SK-N-MC (cell line): Measurements from ENCODE around the gene LRP6.

Source experiments
- DNase-seq: peaks from one replicate; pipeline ENCODE4 v3.0.0-alpha.2; 2011; ENCODE audit warnings: low read depth, low spot score
- H3K27ac ChIP-seq: fragments of 200-600 bp; sonication (generic); 2 replicates; pipeline ENCODE4 v1.5.1; 2016; ENCODE audit warnings: mixed run types
- H3K36me3 ChIP-seq: fragments of 200-600 bp; sonication (generic); 2 replicates; pipeline ENCODE4 v1.6.1; 2017; ENCODE audit warnings: antibody characterized with exemption, low read length, mixed read lengths; ENCODE audit not compliant: insufficient read depth
- H3K4me3 ChIP-seq: fragments of 200-600 bp; sonication (generic); 2 replicates; pipeline ENCODE4 v1.5.1; 2016
- H3K9ac ChIP-seq: fragments of 200-600 bp; sonication (generic); 2 replicates; pipeline ENCODE4 v1.8.0; 2017; ENCODE audit warnings: mixed run types, mixed read lengths; ENCODE audit not compliant: insufficient read length
- H3K9me3 ChIP-seq: fragments of 200-600 bp; sonication (generic); 2 replicates; pipeline ENCODE4 v1.6.1; 2017; ENCODE audit warnings: low read depth, mild to moderate bottlenecking, antibody characterized with exemption, low read length, moderate library complexity, mixed read lengths
- EZH2 ChIP-seq: fragments of 200-600 bp; sonication (generic); IDR thresholded peaks from one replicate; pipeline ENCODE4 v1.6.1; 2017; ENCODE audit warnings: antibody characterized with exemption
- FOXP2 ChIP-seq: optimal IDR thresholded peaks from 2 replicates; pipeline ENCODE3; 2011; ENCODE audit warnings: mild to moderate bottlenecking, moderate library complexity; ENCODE audit not compliant: insufficient read depth; ENCODE audit errors: extremely low read length, control extremely low read depth
- POLR2AphosphoS5 ChIP-seq: IDR thresholded peaks from 2 replicates; pipeline ENCODE4 v1.6.1; 2012; ENCODE audit warnings: mild to moderate bottlenecking, low read depth, low read length, borderline replicate concordance

The LRP6 gene

DNA sequence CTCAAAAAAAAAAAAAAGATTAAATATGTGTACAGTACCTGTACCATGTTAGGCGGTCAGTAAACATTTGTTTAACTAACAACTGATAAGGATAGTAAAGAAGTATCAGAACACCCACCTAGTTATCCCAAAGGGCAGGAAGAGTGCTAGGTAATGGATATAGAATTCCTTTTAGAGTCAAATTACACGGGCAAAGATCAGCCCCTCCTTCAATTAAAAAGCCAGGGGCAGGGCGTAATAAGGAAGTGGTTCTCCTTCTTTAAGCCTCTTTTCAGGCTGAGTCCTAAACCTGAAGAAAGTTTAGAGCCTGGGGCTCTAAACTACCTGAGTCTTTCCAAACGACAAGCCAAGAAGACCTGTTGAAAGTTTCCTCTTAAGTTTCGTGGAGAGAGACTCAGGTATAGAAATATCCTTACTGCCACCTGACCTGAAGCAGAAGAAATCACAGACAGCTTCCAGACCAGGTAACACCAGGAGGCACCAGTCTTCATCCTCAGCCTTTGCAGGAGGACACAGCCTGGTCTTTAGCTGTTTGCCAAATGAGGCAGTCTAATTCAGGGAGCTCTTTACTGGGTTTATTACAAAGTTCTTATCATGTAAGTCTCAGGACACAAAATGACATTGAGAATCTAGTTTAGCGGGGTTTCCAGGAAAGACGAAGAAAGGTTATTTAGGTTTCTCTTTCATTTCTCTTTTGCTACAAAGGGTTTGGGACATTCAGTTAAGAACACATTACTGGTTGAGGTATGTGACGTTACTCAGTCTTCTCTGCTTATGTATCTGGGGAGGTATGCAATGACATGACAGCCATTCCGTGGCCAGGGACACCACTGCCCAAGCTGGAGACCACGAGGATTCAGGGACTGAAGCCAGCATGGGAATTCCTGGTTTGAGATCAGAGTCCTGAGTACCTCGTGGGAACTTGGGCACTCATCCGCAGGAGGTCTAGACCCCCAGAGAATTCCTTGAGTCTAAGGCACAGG lies 195.9 kb downstream of the LRP6 start, which contains the start of gene BCL2L14:
TSS of gene BCL2L14 (plus strand) at position 266 of the 983 bp plus-strand sequence. CDS start 8,367 bp downstream, outside the sequence.
- TF ChIP-seq FOXP2 (no peak), EZH2 (no peak), POLR2AphosphoS5 (no peak)
- no peaks in the 10 kb centered on the region for H3K36me3 ChIP-seq
- H3K9me3 ChIP-seq: no peaks in the 10 kb centered on the region
- no peak for DNase-seq
- H3K9ac ChIP-seq: no peak within 1 kb of the TSS
- no peak within 1 kb of the TSS for H3K4me3 ChIP-seq
- no peak within 1 kb of the TSS for H3K27ac ChIP-seq

DNA sequence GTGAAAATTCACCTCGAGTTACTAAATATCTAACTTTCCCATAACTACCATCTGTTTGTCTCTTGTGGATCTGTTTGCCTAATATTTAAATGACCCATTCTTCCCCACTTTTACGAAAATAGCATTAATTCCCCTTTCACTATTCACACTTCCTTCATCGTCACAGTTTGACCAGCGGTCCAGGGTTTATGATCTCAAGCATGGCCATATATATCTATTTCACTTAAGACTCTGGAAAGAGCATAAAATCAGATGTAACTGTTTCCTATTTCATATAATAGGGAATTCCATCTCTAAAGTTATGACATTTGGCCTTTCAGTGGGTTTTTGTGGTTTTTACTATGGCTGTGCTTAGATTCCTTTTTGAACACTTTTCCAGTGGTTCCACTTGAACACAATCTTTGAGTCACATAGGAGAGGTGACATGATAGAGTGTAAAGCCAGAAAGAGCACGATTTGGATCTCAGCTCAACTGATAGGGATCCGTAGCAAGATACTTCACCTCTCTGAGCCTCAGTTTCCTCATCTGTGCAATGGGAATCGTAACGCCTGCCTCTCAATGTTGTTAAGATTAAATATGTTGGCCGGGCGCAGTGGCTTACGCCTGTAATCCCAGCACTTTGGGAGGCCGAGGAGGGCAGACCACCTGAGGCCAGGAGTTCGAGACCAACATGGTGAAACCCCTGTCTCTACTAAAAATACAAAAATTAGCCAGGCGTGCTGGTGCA lies 196.9 kb downstream of the LRP6 start:
- no peak for DNase-seq
- no peak for TF ChIP-seq EZH2
- TF ChIP-seq FOXP2: no peak
- TF ChIP-seq POLR2AphosphoS5: no peak
- Histone ChIP-seq H3K9me3 (no peaks in the 10 kb centered on the region), H3K4me3 (no peak overlapping the region), H3K27ac (no peak overlapping the region), H3K9ac (no peak overlapping the region), H3K36me3 (no peaks in the 10 kb centered on the region)

DNA sequence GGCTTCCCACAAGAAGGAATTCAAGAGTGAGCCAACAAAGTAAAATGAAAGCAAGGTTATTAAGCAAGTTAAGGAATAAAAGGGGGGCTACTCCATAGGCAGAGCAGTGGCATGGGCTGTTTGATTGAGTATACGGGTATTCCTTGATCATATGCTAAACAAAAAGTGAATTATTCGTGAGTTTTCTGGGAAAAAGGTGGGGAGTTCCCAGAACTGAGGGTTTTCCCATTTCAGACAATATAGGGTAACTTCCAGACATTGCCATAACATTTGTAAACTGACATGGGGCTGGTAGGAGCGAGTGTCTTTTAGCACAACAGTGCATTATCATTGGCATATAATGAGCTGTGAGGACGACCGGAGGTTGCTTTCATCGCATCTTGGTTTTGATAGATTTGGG lies 198.1 kb downstream of the LRP6 start:
- Histone ChIP-seq H3K9me3 (no peaks in the 10 kb centered on the region), H3K36me3 (no peaks in the 10 kb centered on the region), H3K4me3 (no peak overlapping the region), H3K27ac (no peak overlapping the region), H3K9ac (no peak overlapping the region)
- DNase-seq: no peak
- TF ChIP-seq POLR2AphosphoS5 (no peak), FOXP2 (no peak), EZH2 (no peak)
